NCI-H187 treated with DMSO at 0.1 percent for 48 hours (cell line): Measurements from ENCODE around the gene CAPRIN1.
A peak's percentile ranks its signal among the peaks of the same experiment; 100 is the strongest.

Source experiments
- DNase-seq: peaks from one replicate; lab custom pipeline; 2025; lab: John Stamatoyannopoulos, UW

Gene CAPRIN1

GRCh38 chr11:34051349-34052035, at the start of gene CAPRIN1:
Gene CAPRIN1 (plus strand): TSS chr11:34051731. CDS start chr11:34052421, 690 bp downstream.
- DNase-seq: peak; percentile 86

GRCh38 chr11:34002420-34002819, 49.1 kb upstream of the CAPRIN1 start:
- no peak for DNase-seq

- no peak for DNase-seq
Measured at GRCh38 chr11:34004236-34004635, 47.3 kb upstream of the CAPRIN1 start.

GRCh38 chr11:34006876-34007275, 44.7 kb upstream of the CAPRIN1 start:
- no peak for DNase-seq

GRCh38 chr11:34012734-34013133, 38.8 kb upstream of the CAPRIN1 start:
- no peak for DNase-seq

- no peak for DNase-seq
Measured at GRCh38 chr11:34013898-34014571, 37.5 kb upstream of the CAPRIN1 start.

- no peak for DNase-seq
Measured at GRCh38 chr11:34021977-34022735, 29.4 kb upstream of the CAPRIN1 start.

- no peak for DNase-seq
Measured at GRCh38 chr11:34026432-34026831, 25.1 kb upstream of the CAPRIN1 start.

GRCh38 chr11:34027516-34028408, 23.8 kb upstream of the CAPRIN1 start:
- DNase-seq: no peak

GRCh38 chr11:34028425-34028824, 23.1 kb upstream of the CAPRIN1 start:
- DNase-seq: no peak

GRCh38 chr11:34029176-34029575, 22.4 kb upstream of the CAPRIN1 start:
- no peak for DNase-seq

GRCh38 chr11:34030382-34030781, 21.1 kb upstream of the CAPRIN1 start:
- no peak for DNase-seq

GRCh38 chr11:34033399-34033798, 18.1 kb upstream of the CAPRIN1 start:
- DNase-seq: no peak

GRCh38 chr11:34034053-34034452, 17.5 kb upstream of the CAPRIN1 start:
- DNase-seq: no peak

- DNase-seq: no peak
Measured at GRCh38 chr11:34036456-34036855, 15.1 kb upstream of the CAPRIN1 start.

GRCh38 chr11:34037016-34037415, 14.5 kb upstream of the CAPRIN1 start:
- DNase-seq: no peak

GRCh38 chr11:34040571-34040970, 11.0 kb upstream of the CAPRIN1 start:
- DNase-seq: no peak

- DNase-seq: no peak
Measured at GRCh38 chr11:34044664-34045485, 6.7 kb upstream of the CAPRIN1 start.

- DNase-seq: no peak
Measured at GRCh38 chr11:34049028-34049427, 2.5 kb upstream of the CAPRIN1 start.

GRCh38 chr11:34050581-34051348, 766 bp upstream of the CAPRIN1 start:
- no peak for DNase-seq
